GM06990 (cell line): ENCODE results near the gene E2F4.

Experiments used
- DNase-seq: peaks from one replicate; pipeline ENCODE4 v3.0.0-alpha.2; 2011; ENCODE audit not compliant: insufficient read length; ENCODE audit errors: extremely low read depth
- H3K27me3 ChIP-seq: replicated peaks from 2 replicates; pipeline ENCODE4 v1.6.0; 2011; ENCODE audit warnings: low read length; ENCODE audit not compliant: control insufficient read depth, insufficient read depth
- H3K36me3 ChIP-seq: 2 replicates; pipeline ENCODE4 v1.5.1; 2011; ENCODE audit warnings: low read length; ENCODE audit not compliant: control insufficient read depth, insufficient read depth
- H3K4me3 ChIP-seq: replicated peaks from 2 replicates; pipeline ENCODE4 v1.5.1; 2011; ENCODE audit warnings: low read depth, mild to moderate bottlenecking, control low read depth, low read length
- TF ChIP-seq, protein P1 (sequence below): IDR thresholded peaks from 2 replicates; pipeline ENCODE4 v1.5.1; 2011; ENCODE audit warnings: low read length, control low read depth, mild to moderate bottlenecking, inconsistent platforms; ENCODE audit not compliant: insufficient read depth, poor library complexity, severe bottlenecking

E2F4 gene

GRCh38 chr16:67191995-67192681, at the start of gene E2F4:
Gene E2F4, plus strand, starts transcription at chr16:67192155. Its CDS starts 73 bp downstream, at chr16:67192228.
- Histone ChIP-seq H3K36me3 (peaks cover 26% of the 10 kb centered on the region), H3K4me3 (peak within 1 kb of the TSS; percentile 100), H3K27me3 (no peaks in the 10 kb centered on the region)
- TF ChIP-seq, protein P1, sequence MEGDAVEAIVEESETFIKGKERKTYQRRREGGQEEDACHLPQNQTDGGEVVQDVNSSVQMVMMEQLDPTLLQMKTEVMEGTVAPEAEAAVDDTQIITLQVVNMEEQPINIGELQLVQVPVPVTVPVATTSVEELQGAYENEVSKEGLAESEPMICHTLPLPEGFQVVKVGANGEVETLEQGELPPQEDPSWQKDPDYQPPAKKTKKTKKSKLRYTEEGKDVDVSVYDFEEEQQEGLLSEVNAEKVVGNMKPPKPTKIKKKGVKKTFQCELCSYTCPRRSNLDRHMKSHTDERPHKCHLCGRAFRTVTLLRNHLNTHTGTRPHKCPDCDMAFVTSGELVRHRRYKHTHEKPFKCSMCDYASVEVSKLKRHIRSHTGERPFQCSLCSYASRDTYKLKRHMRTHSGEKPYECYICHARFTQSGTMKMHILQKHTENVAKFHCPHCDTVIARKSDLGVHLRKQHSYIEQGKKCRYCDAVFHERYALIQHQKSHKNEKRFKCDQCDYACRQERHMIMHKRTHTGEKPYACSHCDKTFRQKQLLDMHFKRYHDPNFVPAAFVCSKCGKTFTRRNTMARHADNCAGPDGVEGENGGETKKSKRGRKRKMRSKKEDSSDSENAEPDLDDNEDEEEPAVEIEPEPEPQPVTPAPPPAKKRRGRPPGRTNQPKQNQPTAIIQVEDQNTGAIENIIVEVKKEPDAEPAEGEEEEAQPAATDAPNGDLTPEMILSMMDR, result no peak
- peak; percentile 91 for DNase-seq

DNA sequence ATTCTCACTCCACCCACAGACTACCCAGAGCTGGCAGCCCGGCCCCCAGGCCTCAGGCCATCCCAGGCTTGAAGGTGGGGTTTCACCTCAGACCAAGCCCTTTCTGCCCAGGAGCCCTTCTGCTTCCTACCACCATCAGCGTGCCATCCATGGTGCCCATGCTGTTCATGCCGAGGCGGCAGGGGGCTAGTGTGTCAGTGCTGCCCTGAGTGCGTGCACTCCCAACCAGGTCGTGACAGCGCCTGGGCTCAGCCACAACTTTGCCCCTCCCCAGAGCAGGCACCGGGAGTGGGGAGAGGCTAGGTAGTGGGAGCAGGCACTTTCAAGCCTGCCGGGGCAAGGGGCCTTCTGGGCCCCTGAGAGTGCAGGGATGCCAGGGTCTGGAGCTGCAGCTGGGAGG, 49.6 kb upstream of the E2F4 start:
- TF ChIP-seq, protein P1, result no peak
- peaks cover 35% of the 10 kb centered on the region for H3K36me3 ChIP-seq
- H3K27me3 ChIP-seq, result no peaks in the 10 kb centered on the region
- no peak for DNase-seq
- no peak overlapping the region for H3K4me3 ChIP-seq

GRCh38 chr16:67144943-67145342, 47.0 kb upstream of the E2F4 start:
- no peak for DNase-seq
- Histone ChIP-seq H3K36me3 (peaks cover 39% of the 10 kb centered on the region), H3K4me3 (no peak overlapping the region), H3K27me3 (no peaks in the 10 kb centered on the region)
- TF ChIP-seq, protein P1, result no peak

DNA sequence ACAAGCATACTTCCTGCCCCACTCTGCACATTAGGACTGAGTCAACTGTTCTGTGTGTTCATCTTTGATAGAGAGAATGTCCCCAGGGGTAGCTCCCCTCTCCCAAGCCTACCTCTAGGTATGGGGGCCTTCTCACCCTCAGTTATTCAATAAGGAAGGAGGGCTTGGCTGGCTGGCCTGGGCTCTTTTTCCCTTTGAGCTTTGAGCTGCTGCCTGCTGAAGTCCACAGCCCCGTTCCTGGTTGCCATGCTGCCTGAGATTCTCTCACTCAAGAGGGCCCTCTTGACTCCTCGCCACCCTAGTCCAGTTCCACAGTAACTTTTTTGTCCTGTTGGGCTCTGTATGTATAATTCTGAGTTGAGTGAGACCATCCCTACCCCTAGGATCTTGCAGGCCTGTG, 46.2 kb upstream of the E2F4 start:
- Histone ChIP-seq H3K27me3 (no peaks in the 10 kb centered on the region), H3K36me3 (peaks cover 39% of the 10 kb centered on the region), H3K4me3 (no peak overlapping the region)
- TF ChIP-seq, protein P1, result no peak
- DNase-seq, result no peak

DNA sequence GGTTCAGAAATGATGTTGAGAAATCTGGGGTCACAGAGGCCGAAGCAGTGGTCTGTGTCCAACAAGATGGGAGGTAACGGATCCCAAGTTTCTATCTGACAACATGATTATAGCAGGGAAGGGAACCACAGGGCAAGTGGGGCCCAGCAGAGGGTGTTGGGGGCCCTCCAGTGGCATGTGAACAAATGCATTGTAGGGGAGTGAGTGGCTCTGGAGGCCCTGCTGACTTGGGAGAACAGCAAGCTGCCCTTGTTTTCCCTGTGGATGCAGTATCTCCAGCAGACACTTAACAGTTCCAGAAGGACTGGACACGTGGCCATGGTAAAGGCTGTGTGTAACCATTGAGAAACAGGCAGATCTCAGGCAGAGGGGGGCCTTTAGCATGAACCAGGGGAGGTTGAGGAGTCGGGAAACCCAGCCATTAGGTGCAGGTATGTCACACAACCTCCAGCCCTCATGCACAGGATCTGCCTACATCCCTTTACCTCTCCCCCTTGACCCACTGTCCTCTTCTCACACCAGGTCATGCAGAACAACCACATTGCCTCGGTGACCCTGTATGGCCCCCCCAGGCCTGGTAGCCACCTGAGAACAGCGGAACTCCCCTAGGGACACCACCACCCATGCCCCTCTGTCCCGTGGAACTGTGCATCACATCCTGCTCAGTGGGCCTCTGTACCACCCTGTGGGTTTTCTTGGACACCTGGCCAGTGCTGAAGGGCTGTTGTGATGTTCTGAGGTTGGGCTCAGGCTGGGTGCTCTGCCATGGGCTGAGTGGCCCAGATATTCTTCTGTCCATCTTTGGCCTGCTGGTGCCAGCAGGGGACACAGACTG, 45.2 kb upstream of the E2F4 start:
- Histone ChIP-seq H3K4me3 (no peak overlapping the region), H3K27me3 (no peaks in the 10 kb centered on the region), H3K36me3 (peaks cover 37% of the 10 kb centered on the region)
- TF ChIP-seq, protein P1, result no peak
- no peak for DNase-seq
